A673 (cell line): ENCODE measurements around the gene ITSN1. TPM values are rescaled to one million over a fixed set of nuclear protein-coding genes. Genes with fewer than 3 reads are reported as not detected.

Experiments
- BruUV-seq: library from RNA; stranded (reverse); fragments of 400-500 nt; replicated peaks from 2 replicates; lab custom pipeline; 2021; lab: Mats Ljungman, UMichigan
- CTCF ChIA-PET: fragments of 300-600 bp; sonication (Branson Sonifier 250); formaldehyde crosslinking; loops from one replicate; lab custom pipeline; 2022; ENCODE audit warnings: antibody characterized with exemption; lab: Charles Lee
- POLR2A ChIA-PET: fragments of 300-600 bp; sonication (Branson Sonifier 250); formaldehyde crosslinking; loops from one replicate; lab custom pipeline; 2022; ENCODE audit warnings: antibody characterized with exemption; ENCODE audit not compliant: low non-redundant PET; lab: Charles Lee
- DNase-seq: peaks from one replicate; pipeline ENCODE4 v3.0.0-alpha.2; 2015; ENCODE audit warnings: low spot score
- H3K27ac ChIP-seq: fragments of 200-600 bp; sonication (generic); 2 replicates; pipeline ENCODE4 v1.5.1; 2016; ENCODE audit warnings: mixed run types, low read depth, mild to moderate bottlenecking, mixed read lengths, antibody characterized with exemption, low read length; ENCODE audit not compliant: poor library complexity, severe bottlenecking
- H3K27me3 ChIP-seq: fragments of 200-600 bp; sonication (generic); replicated peaks from 2 replicates; pipeline ENCODE4 v1.6.1; 2017; ENCODE audit warnings: mixed run types, low read depth, mild to moderate bottlenecking, mixed read lengths, antibody characterized with exemption, low read length; ENCODE audit not compliant: insufficient read depth, poor library complexity
- H3K36me3 ChIP-seq: fragments of 200-600 bp; sonication (generic); 2 replicates; pipeline ENCODE4 v1.6.1; 2016; ENCODE audit warnings: mixed run types, mild to moderate bottlenecking, mixed read lengths, antibody characterized with exemption, low read length; ENCODE audit not compliant: insufficient read depth, poor library complexity, severe bottlenecking
- H3K4me1 ChIP-seq: fragments of 200-600 bp; sonication (generic); 2 replicates; pipeline ENCODE4 v1.6.1; 2017; ENCODE audit warnings: mixed run types, mild to moderate bottlenecking, mixed read lengths, antibody characterized with exemption, low read length; ENCODE audit not compliant: insufficient read depth, poor library complexity, severe bottlenecking
- H3K4me3 ChIP-seq: fragments of 200-600 bp; sonication (generic); 2 replicates; pipeline ENCODE4 v1.5.1; 2016; ENCODE audit warnings: low read depth, mixed run types, mild to moderate bottlenecking, mixed read lengths, low read length; ENCODE audit not compliant: poor library complexity, severe bottlenecking
- H3K9me3 ChIP-seq: fragments of 200-600 bp; sonication (generic); 2 replicates; pipeline ENCODE4 v1.6.1; 2016; ENCODE audit warnings: mixed run types, low read depth, mild to moderate bottlenecking, mixed read lengths, antibody characterized with exemption, low read length; ENCODE audit not compliant: poor library complexity, severe bottlenecking
- EZH2 ChIP-seq: fragments of 200-600 bp; sonication (generic); IDR thresholded peaks from 2 replicates; pipeline ENCODE4 v1.6.1; 2017; ENCODE audit warnings: borderline replicate concordance, low read depth, mild to moderate bottlenecking, mixed read lengths, antibody characterized with exemption, low read length; ENCODE audit not compliant: poor library complexity, severe bottlenecking
- intact Hi-C: fragments of 100-400 bp; cut with micrococcal nuclease; formaldehyde crosslinking; loops from one replicate; pipeline ENCODE4 v1.10.0; 2022; ENCODE audit not compliant: unreplicated experiment
- total RNA-seq: library from RNA; stranded (reverse); gene quantifications from 2 replicates; pipeline ENCODE4 v1.2.3, GENCODE V29; 2021
- TF ChIP-seq, protein P1 (sequence below): fragments of 300-800, 200-600 bp; sonication (generic); conservative IDR thresholded peaks from 2 replicates; pipeline ENCODE4 v1.5.1; 2017; ENCODE audit warnings: low read depth, mild to moderate bottlenecking, antibody characterized with exemption, low read length, moderate library complexity, mixed read lengths

Gene ITSN1
- total RNA-seq, 1 experiment from 2014 or later, result 54.2 TPM

DNA sequence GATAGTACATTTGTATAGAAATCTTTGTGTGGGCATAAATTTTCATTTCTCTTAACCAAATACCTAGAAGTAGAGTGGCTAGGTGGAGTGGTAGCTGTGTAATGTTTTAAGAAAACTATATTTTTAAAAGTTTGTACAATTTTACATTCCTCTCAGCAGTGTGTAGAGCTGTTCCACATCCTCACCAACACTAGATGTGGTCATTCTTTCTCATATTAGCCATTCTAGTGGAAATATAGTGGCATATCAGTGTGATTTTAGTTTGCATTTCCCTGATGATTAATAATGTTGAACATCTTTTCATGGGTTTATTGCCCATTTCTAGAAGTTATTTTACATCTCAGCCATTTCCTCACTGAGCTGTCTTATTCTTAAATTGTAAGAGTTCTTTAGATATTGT is 65.5 kb downstream of the ITSN1 start:
- no peak for DNase-seq
- TF ChIP-seq, protein P1, sequence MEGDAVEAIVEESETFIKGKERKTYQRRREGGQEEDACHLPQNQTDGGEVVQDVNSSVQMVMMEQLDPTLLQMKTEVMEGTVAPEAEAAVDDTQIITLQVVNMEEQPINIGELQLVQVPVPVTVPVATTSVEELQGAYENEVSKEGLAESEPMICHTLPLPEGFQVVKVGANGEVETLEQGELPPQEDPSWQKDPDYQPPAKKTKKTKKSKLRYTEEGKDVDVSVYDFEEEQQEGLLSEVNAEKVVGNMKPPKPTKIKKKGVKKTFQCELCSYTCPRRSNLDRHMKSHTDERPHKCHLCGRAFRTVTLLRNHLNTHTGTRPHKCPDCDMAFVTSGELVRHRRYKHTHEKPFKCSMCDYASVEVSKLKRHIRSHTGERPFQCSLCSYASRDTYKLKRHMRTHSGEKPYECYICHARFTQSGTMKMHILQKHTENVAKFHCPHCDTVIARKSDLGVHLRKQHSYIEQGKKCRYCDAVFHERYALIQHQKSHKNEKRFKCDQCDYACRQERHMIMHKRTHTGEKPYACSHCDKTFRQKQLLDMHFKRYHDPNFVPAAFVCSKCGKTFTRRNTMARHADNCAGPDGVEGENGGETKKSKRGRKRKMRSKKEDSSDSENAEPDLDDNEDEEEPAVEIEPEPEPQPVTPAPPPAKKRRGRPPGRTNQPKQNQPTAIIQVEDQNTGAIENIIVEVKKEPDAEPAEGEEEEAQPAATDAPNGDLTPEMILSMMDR, result no peak
- TF ChIP-seq EZH2, result no peak
- CTCF ChIA-PET, result no interaction called here
- intact Hi-C loops, result no loop called here
- Histone ChIP-seq H3K36me3 (no peaks in the 10 kb centered on the region), H3K27ac (no peak overlapping the region), H3K9me3 (peaks cover 23% of the 10 kb centered on the region), H3K4me1 (no peaks in the 10 kb centered on the region), H3K27me3 (no peaks in the 10 kb centered on the region), H3K4me3 (no peak overlapping the region)
- no TSS peak for BruUV-seq
- POLR2A ChIA-PET, result interaction anchor here (0.6 kb wide), 1 partner anchor 11 kb away, joined by 3 read pairs; no protein-coding TSS in a partner anchor

GRCh38 chr21:33708874-33709273 is 66.6 kb downstream of the ITSN1 start:
- Histone ChIP-seq H3K4me1 (no peaks in the 10 kb centered on the region), H3K4me3 (no peak overlapping the region), H3K27ac (no peak overlapping the region), H3K9me3 (peaks cover 23% of the 10 kb centered on the region), H3K27me3 (no peaks in the 10 kb centered on the region), H3K36me3 (no peaks in the 10 kb centered on the region)
- ChIA-PET CTCF (no interaction called here), POLR2A (no interaction called here)
- TF ChIP-seq EZH2, result no peak
- TF ChIP-seq, protein P1, result no peak
- DNase-seq, result no peak
- BruUV-seq, result no TSS peak
- intact Hi-C loops, result no loop called here

DNA sequence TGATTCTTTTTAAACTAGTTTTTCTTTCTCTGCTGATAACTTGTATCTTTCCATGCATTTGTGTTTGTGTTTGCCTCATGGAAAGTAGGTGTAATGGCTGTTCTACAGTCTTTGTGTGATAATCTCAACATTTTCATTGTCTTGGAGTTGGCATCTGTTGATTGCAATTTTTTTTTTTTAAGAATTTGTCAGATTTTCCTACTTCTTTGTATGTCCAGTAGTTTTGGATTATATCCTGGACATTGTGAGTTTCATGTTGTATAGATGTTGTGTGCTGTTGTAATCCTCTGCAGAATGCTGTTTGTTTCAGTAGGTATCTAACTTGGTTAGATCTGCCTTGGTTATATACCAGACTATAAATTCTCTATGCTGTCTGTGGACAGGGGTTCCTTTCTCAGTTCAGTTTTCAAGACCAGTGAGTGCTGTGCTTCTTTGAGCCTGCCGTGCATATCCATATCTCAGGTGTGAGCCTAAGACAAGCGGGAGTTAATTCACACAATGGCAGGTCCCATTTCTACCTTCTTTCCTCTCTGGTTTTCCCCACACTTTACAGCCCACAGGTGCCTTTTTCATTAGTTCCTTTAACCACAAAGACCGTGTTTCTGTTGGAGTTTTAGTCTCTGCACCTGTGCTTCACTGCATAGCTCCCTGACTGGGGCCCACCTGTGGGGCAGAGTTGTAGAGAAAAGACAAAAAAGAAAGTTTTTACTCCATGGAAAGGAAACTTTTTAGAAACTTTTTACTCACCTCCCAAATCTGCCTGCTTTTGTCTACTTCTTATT is 69.9 kb downstream of the ITSN1 start:
- H3K27me3 ChIP-seq, result no peaks in the 10 kb centered on the region
- ChIA-PET CTCF (no interaction called here), POLR2A (no interaction called here)
- intact Hi-C loops, result no loop called here
- TF ChIP-seq, protein P1, result no peak
- no peak for TF ChIP-seq EZH2
- H3K36me3 ChIP-seq, result no peaks in the 10 kb centered on the region
- no TSS peak for BruUV-seq
- DNase-seq, result no peak
- no peaks in the 10 kb centered on the region for H3K4me1 ChIP-seq
- H3K4me3 ChIP-seq, result no peak overlapping the region
- H3K9me3 ChIP-seq, result peaks cover 21% of the 10 kb centered on the region
- H3K27ac ChIP-seq, result no peak overlapping the region
